Muscle of leg (tissue), 11 donors: ENCODE results near the gene ZNF318. TPM values are rescaled to one million over a fixed set of nuclear protein-coding genes. Genes with fewer than 3 reads are reported as not detected.
"Not testable (repeated sequence)": the region's sequence is repeated elsewhere in the genome, so short reads cannot be mapped to it uniquely, and the experiment has no call there.

Source experiments
- DNase-seq: peaks from one replicate; pipeline ENCODE4 v3.0.0; 2013
- H3K27ac ChIP-seq: one replicate; pipeline ENCODE4 v1.5.1; 2013; ENCODE audit warnings: mild to moderate bottlenecking, low read length, control low read depth
- H3K27me3 ChIP-seq: one replicate; pipeline ENCODE4 v1.6.1; 2013; ENCODE audit warnings: low read length; ENCODE audit not compliant: control insufficient read depth, insufficient read depth
- H3K36me3 ChIP-seq: one replicate; pipeline ENCODE4 v1.6.1; 2013; ENCODE audit warnings: low read length; ENCODE audit not compliant: control insufficient read depth, insufficient read depth
- H3K4me1 ChIP-seq: one replicate; pipeline ENCODE4 v1.6.1; 2013; ENCODE audit warnings: low read length; ENCODE audit not compliant: control insufficient read depth, insufficient read depth
- H3K4me3 ChIP-seq: one replicate; pipeline ENCODE4 v1.5.1; 2013; ENCODE audit warnings: low read length, control low read depth
- H3K9me3 ChIP-seq: replicated peaks from 2 replicates; pipeline ENCODE4 v1.6.1; 2013; ENCODE audit warnings: low read depth, low read length; ENCODE audit not compliant: control insufficient read depth
- WGBS: methylation state at CpG from one replicate; pipeline ENCODE4 v1.1.5; 2013; ENCODE audit warnings: missing lambda C conversion rate; ENCODE audit not compliant: insufficient coverage; 5-methylcytosine and 5-hydroxymethylcytosine counted together
- polyA plus RNA-seq, 8 donors: library from polyadenylated mRNA; unstranded; fragments of 120-200 nt; gene quantifications; one replicate each; pipeline versions ENCODE4 v1.2.1 to v1.2.3, GENCODE V29; 2013; ENCODE audit warnings: inconsistent platforms in 1 of 8, low replicate concordance in 1 of 8; ENCODE audit not compliant: insufficient read length in 8 of 8, insufficient read depth in 1 of 8
- total RNA-seq: library from RNA; stranded (reverse); fragments of 120-200 nt; gene quantifications from one replicate; pipeline ENCODE4 v1.2.4, GENCODE V29; 2013

The ZNF318 gene
- total and polyA plus RNA-seq, 9 donors: 9.4 to 17.3 (median 13.0) TPM

DNA sequence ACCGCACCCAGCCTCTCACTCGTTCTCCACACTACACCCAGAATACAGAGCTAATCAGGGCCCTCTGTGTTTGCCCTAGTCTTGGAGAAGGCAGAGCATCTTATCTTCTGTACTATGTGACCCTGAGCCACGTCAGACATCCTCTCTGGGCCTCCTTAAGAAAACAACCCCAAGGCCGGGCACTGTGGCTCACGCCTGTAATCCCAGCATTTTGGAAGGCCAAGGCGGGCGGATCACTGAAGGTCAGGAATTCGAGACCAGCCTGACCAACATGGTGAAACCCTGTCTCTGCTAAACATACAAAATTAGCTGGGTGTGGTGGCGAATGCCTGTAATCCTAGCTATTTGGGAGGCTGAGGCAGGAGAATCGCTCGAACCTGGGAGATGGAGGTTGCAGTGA is 66.4 kb downstream of the ZNF318 start:
- H3K4me1 ChIP-seq, H3K4me3 ChIP-seq, H3K9me3 ChIP-seq, DNase-seq, H3K27ac ChIP-seq, H3K36me3 ChIP-seq: not testable (repeated sequence)
- 85% methylated on average over 7 of the region's 11 CpGs for WGBS
- H3K27me3 ChIP-seq: peaks cover 35% of the 10 kb centered on the region

- WGBS: 64% methylated on average over 19 of the region's 19 CpGs
- Histone ChIP-seq H3K9me3 (no peaks in the 10 kb centered on the region), H3K27me3 (peaks cover 28% of the 10 kb centered on the region), H3K4me1 (no peaks in the 10 kb centered on the region), H3K36me3 (no peaks in the 10 kb centered on the region), H3K27ac (no peak overlapping the region), H3K4me3 (no peak overlapping the region)
- no peak for DNase-seq
Measured at GRCh38 chr6:43302126-43302525, 67.3 kb downstream of the ZNF318 start.

DNA sequence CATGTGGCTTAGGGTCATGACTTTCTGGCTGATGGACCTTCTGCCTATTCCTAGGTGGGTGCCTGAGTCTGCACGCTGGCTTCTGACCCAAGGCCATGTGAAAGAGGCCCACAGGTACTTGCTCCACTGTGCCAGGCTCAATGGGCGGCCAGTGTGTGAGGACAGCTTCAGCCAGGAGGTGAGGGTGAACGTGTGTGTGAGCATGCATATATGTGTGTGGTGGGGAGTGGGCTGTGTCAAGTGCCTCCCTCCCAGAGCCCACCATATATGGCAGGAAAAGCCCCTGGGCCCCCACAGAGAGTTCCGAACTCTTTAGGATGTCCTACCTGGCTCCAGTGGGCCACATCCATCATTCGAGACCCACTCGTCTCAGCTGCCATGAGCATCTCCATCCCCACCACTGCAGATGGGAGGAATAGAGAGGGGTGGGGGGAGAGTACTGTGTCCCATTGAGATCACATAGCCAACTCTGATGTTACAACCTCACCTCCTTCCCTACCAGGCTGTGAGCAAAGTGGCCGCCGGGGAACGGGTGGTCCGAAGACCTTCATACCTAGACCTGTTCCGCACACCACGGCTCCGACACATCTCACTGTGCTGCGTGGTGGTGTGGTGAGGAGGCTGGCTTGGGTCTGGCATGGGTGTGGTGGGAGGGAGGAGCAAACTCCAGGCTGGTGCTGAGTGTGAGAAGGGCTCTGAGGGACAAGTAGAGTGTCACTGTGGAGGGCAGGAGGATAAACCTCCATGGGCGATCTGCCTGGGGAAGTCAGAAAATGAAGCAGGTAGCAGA is 68.2 kb downstream of the ZNF318 start:
- Histone ChIP-seq H3K4me1 (no peaks in the 10 kb centered on the region), H3K9me3 (no peaks in the 10 kb centered on the region), H3K27ac (no peak overlapping the region), H3K27me3 (peaks cover 31% of the 10 kb centered on the region), H3K4me3 (no peak overlapping the region), H3K36me3 (no peaks in the 10 kb centered on the region)
- 55% methylated on average over 3 of the region's 15 CpGs for WGBS
- no peak for DNase-seq

DNA sequence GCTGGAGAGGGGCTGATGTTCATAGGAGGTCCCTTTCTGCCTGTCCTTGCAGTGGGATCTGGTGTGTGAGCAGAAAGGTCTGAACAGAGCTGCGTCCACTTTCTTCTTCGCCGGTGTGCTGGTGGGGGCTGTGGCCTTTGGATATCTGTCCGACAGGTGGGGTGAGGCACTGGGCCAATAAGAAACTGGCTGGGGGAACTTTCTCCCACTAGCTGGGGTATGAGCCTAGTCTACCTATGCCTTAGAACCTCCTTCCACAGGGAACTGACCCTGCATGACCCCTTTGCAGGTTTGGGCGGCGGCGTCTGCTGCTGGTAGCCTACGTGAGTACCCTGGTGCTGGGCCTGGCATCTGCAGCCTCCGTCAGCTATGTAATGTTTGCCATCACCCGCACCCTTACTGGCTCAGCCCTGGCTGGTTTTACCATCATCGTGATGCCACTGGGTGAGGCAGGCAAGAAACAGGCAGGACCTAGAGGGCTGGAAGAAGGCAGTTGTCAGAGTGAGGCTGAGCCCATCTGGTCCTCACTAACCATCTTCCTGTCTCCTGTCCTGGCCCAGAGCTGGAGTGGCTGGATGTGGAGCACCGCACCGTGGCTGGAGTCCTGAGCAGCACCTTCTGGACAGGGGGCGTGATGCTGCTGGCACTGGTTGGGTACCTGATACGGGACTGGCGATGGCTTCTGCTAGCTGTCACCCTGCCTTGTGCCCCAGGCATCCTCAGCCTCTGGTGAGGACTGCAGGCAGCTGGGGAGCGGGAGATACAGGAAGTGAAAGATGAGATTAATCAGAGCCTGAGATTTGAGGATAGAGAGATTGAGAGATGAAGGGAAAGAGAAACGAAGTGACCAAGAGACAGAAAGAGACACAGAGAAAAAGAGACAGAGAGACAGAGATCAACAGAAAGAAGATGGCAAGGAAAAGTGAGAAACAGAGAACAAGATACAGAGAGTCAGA is 69.8 kb downstream of the ZNF318 start:
- H3K9me3 ChIP-seq: no peaks in the 10 kb centered on the region
- WGBS: 66% methylated on average over 12 of the region's 18 CpGs
- no peaks in the 10 kb centered on the region for H3K36me3 ChIP-seq

GRCh38 chr6:43298565-43299337 is 70.7 kb downstream of the ZNF318 start:
- Histone ChIP-seq H3K9me3 (no peaks in the 10 kb centered on the region), H3K27me3 (peaks cover 31% of the 10 kb centered on the region), H3K4me1 (no peaks in the 10 kb centered on the region), H3K4me3 (no peak overlapping the region), H3K27ac (no peak overlapping the region), H3K36me3 (no peaks in the 10 kb centered on the region)
- 71% methylated on average over 7 of the region's 12 CpGs for WGBS
- DNase-seq: no peak

More for the DNA sequence above, 69.8 kb downstream of the ZNF318 start:
- Histone ChIP-seq H3K27me3 (peaks cover 31% of the 10 kb centered on the region), H3K27ac (no peak overlapping the region), H3K4me3 (no peak overlapping the region), H3K4me1 (no peaks in the 10 kb centered on the region)
- DNase-seq: no peak

DNA sequence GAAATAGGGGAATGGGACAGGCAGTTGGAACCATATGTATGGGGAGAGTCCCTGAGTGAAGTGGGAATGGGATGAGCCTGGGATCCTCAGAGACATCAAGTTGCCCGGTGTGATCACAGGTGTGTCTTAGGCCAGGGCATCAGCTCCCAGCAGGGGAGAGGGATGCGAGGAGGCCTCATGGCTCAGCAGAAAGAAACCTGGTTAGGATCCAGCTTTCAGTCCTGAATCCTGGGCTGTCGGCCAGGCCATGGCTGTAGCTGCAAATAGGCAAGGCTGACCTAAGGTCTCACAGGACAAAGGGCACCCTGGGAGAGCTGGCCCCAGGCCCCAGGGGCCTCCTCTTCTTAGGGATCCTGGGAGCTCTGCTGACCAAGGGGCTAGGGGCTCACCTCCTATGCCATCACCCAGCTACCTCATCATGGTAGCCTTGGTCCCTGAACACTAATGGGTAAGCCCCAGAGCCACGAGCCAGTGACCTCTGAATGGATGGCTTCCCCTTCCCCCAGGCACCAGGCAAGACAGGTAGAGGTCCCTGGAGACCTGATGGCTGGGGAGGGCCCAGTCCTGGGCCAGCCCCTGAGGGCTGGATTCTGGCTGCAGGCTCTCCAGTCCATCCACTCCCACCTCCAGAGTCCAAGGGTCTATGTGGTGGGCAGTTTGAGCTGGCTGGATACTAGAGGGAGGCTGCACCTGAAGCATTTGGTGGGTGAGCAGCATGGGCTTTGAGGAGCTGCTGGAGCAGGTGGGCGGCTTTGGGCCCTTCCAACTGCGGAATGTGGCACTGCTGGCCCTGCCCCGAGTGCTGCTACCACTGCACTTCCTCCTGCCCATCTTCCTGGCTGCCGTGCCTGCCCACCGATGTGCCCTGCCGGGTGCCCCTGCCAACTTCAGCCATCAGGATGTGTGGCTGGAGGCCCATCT is 71.5 kb downstream of the ZNF318 start, which contains the start of gene SLC22A7:
Gene SLC22A7 (plus strand): TSS at position 617 of the 921 bp plus-strand sequence. CDS start 99 bp downstream, at position 716.
- DNase-seq: no peak
- 48% methylated on average over 9 of the region's 10 CpGs for WGBS
- Histone ChIP-seq H3K27me3 (peaks cover 31% of the 10 kb centered on the region), H3K4me3 (no peak within 1 kb of the TSS), H3K4me1 (no peaks in the 10 kb centered on the region), H3K27ac (no peak within 1 kb of the TSS), H3K36me3 (no peaks in the 10 kb centered on the region), H3K9me3 (no peaks in the 10 kb centered on the region)

DNA sequence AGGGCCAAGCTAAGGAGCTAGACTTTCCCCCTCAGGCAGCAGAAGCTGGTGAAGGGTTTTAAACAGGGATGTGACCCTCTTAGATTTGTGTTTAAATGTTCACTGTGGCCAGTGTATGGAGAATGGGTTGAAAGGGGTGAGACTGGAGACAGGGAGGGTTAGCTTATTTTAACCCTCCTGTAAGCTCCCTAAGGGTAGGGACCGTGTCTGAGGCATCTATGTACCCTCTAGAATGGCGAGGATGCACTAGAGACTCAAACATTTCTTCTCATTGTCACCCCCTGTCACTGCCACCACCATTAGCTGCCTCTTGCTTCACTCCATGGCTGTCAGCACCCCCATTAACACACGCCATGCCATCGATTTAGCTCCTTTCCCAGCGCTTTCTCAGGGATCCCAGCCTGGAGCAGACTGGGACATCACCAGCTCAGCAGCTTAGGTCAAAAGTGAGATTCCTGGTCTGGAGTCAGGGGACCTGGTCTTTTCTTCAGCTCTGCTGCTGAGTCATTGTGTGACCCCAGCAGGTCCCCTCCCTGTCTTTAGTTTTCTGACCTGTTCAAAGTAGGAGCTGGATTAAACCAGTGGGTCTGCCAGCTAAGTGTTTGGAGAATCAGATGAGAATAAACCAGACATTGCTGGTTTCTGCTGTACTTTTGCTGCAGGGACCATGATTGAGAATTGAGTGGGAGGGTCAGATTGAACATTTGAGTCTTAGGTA is 72.5 kb downstream of the ZNF318 start:
- DNase-seq: no peak
- 84% methylated on average over 2 of the region's 5 CpGs for WGBS
- Histone ChIP-seq H3K27me3 (peaks cover 31% of the 10 kb centered on the region), H3K4me3 (no peak overlapping the region), H3K9me3 (no peaks in the 10 kb centered on the region), H3K4me1 (no peaks in the 10 kb centered on the region), H3K27ac (no peak overlapping the region), H3K36me3 (no peaks in the 10 kb centered on the region)

DNA sequence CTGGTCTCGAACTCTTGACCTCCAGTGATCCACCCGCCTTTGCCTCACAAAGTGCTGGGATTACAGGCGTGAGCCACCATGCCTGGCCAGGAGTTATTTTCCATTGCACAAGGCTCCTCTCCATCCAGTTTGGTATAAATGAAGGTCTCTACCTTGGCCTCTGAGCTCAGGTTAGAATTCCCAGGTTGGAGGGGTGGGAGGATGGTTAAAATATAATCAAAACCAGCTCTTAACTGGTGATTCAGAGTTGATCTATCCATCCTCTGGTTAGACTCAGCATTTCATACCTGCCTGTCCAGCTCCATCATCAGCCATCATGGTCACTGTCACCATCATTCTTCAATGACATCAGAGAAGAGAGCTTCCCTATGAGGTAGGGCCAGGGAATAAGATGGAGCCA is 74.0 kb downstream of the ZNF318 start:
- WGBS: 100% methylated on average over 2 of the region's 3 CpGs
- Histone ChIP-seq H3K27me3 (peaks cover 20% of the 10 kb centered on the region), H3K9me3 (no peaks in the 10 kb centered on the region), H3K4me1 (no peaks in the 10 kb centered on the region), H3K36me3 (no peaks in the 10 kb centered on the region), H3K4me3 (no peak overlapping the region), H3K27ac (no peak overlapping the region)
- no peak for DNase-seq

DNA sequence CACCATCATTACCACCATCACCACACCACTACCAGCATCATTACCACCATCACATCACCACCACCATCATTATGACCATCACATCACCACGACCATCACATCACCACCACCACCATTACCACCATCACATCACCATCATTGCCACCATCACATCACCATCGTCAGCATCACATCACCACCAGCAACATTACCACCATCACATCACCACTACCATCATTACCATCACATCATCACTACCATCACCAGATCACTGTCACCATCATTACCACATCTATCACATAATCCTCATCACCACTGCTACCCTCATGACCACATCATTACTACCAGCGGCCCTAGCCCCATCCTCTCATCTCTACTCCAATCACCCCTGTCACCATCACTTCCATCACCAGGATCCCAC is 74.9 kb downstream of the ZNF318 start:
- H3K4me1 ChIP-seq: no peaks in the 10 kb centered on the region
- H3K36me3 ChIP-seq: no peaks in the 10 kb centered on the region
- H3K27me3 ChIP-seq: peaks cover 14% of the 10 kb centered on the region
- DNase-seq: no peak
- 86% methylated on average over 3 of the region's 3 CpGs for WGBS
- no peak overlapping the region for H3K4me3 ChIP-seq
- H3K27ac ChIP-seq: no peak overlapping the region
- H3K9me3 ChIP-seq: no peaks in the 10 kb centered on the region
